Renal cortical epithelial cell (primary cell): ENCODE data around the gene ZBTB3. TPM values are rescaled to one million over a fixed set of nuclear protein-coding genes. Genes with fewer than 3 reads are reported as not detected.
"Not testable (repeated sequence)": the region's sequence is repeated elsewhere in the genome, so short reads cannot be mapped to it uniquely, and the experiment has no call there.

Source experiments
- DNase-seq: peaks from one replicate; pipeline ENCODE4 v3.0.0-alpha.2; 2011; ENCODE audit warnings: low read depth
- total RNA-seq: library from RNA; depleted of rRNA; stranded (reverse); fragments of >200 nt; gene quantifications from 2 replicates; pipeline ENCODE4 v1.2.3, GENCODE V29; 2014

Gene ZBTB3
- total RNA-seq, 1 donor from 2014 or later: 8.7 TPM

- no peak for DNase-seq
Observed at GRCh38 chr11:62716206-62716605, 37.8 kb downstream of the ZBTB3 start.

- DNase-seq: no peak
Observed at GRCh38 chr11:62715150-62716130, 38.5 kb downstream of the ZBTB3 start.

GRCh38 chr11:62713343-62713742, 40.6 kb downstream of the ZBTB3 start:
- peak; percentile 76 for DNase-seq

- no peak for DNase-seq
Observed at GRCh38 chr11:62712861-62713260, 41.1 kb downstream of the ZBTB3 start.

DNA sequence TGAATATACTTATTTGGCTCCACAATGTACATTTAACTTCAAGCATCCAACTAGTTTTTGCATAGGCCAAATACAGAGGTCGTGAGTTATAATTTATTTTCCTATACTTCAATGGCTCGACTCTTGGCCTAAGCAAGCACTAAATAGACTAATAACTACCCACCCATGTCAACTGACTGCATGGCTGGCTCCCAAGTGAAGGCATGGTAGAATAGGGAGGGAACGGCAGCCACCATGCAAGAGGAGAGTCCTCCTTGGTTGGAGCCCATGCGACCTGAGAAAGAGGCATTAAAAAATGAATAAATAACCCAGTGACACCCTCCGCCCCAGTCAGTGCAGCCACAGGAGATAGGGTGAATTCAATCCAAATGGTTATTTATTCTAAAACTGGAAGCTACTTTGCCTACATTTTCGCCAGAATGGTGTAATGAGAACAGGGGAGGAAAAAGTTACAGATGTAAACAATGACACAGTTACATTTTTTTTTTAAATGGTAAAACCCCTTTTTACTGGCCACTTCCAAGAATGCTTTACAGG, 41.6 kb downstream of the ZBTB3 start:
- no peak for DNase-seq

- DNase-seq: no peak
Observed at GRCh38 chr11:62710001-62710345, 44.0 kb downstream of the ZBTB3 start.

GRCh38 chr11:62709247-62710000, 44.5 kb downstream of the ZBTB3 start:
- DNase-seq: peak; percentile 95

DNA sequence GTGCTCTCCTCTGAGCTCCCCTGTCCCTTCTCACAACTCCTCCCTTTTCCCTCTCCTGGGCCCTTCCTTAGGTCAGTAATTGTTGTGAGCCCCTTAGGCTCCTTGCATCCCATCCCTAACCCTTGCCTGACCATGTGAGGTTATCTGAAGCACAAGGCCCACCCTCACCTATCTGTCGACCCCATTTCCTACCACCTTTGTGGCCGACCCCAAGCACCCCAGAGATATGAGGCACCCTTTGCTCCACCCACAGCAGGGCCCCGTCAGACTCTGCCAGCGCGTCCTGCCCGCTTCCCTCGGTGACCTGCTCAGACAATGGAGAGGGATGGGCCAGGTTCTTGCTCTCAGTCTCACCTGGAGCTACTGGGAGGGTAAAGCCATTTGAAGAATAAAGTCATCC, 45.2 kb downstream of the ZBTB3 start:
- DNase-seq: no peak

DNA sequence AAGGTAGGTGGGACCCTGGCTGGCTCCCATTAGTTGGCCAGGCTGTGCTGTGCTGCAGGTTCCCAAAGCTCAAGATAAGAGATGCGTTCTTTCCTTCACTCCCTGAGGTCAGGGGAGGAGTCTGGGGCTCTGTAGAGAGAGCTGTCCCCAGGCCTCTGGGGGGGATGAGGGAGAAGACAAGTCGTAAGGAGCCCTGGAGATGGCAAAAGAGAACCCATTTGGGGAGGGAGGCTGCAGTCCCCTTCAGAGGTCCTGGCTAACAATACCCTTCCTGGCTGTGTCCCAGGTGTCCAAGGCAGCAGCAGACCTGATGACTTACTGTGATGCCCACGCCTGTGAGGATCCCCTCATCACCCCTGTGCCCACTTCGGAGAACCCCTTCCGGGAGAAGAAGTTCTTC, 45.6 kb downstream of the ZBTB3 start:
- DNase-seq: no peak

GRCh38 chr11:62707277-62707861, 46.6 kb downstream of the ZBTB3 start, which contains the start of the genes BSCL2 and GNG3:
TSS of gene BSCL2 (minus strand) at chr11:62707424. CDS start at chr11:62707195, 229 bp downstream.
TSS of gene GNG3 (plus strand) at chr11:62707676. CDS start at chr11:62708296, 620 bp downstream.
- no peak for DNase-seq

DNA sequence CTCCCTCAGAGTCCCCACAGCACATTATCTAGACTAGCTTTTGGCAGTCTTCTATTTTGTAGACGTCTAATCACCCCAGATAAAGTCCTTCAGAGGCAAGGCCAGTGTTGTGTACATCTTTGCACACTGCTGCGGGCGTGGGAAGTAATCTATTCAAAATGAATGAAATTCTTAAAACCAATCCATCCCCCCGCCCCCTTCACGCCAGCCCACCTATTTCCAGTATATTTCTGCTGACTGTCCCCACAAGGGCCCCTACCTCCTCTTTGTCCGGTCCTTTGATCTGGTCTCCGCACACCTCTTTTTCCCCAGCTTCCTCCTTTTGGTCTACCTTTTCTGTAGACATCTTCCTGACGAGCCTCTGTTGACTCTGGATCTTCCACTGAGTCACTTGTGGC, 47.1 kb downstream of the ZBTB3 start:
- DNase-seq: no peak

DNA sequence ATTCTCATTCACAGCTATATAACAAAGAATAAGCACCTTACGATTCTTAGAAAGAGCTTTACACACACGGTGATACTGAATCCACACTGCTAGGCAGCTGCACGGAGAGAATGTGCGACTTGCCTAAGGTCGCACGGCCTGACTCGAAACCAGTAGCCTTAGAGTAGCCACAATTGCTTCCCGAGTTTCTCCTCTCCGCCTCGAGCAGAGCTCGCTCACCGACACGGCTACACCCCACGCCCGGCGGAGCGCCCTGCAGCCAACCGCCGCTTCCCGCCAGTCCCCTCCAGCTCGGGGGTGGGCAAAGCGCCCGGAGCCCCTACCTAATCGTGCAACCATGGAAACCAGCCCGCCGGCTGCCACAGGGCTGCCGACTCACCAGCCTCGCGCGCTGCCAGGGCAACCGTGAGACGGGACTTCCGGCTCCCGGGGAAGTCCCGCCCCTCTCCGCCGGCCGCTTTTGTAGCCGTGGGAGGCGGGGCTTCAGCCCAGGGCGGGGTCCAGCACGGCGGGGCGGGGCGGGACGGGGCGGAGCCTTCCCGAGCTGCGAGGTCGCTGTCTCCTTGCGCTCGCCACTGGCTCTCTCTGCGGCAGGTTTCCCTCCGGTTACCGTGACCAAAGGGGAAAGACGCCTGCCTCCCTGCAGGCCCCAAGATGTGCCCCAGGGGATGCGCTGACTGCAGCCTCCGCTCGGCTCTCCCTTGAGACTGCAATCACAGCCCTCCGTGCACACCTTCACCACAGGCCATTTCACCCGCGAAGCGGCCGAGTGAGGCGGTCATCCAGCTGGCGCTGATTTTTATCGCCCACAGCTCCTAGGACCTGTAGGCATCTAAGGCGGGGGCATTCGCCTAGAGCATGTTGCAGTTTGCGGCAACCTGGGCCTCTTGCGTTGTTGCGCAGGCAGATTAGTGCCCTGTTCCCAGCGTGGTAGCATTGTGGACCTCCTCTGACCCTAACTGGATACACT, 47.8 kb downstream of the ZBTB3 start:
- DNase-seq: peak; percentile 79

GRCh38 chr11:62705413-62705812, 48.5 kb downstream of the ZBTB3 start:
- no peak for DNase-seq

GRCh38 chr11:62703921-62704320, 50.0 kb downstream of the ZBTB3 start:
- not testable (repeated sequence) for DNase-seq

DNA sequence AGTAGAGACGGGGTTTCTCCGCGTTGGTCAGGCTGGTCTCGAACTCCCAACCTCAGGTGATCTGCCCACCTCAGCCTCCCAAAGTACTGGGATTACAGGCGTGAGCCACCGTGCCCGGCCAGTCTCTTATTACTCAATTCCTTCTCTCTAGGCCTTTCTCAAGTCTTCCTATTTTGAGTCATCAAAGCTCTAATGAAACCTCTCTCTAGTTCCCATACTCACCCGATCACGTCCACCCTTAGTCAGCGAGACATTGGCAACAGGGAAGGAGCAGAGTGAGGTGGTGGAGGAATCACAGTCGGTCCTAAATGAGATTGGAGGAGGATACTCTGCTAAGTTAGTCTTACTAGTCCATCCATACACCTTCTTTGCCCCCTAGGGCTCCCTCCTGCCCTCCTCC, 51.7 kb downstream of the ZBTB3 start:
- DNase-seq: no peak

Other genes with a start within 250 kb of the ZBTB3 start
- gene AHNAK, start 207.4 kb downstream of the ZBTB3 start, total RNA-seq: 409 and 1,601 TPM in 2 replicates
- gene EEF1G, start 180.3 kb downstream of the ZBTB3 start, total RNA-seq: 1,513 and 1,623 TPM in 2 replicates
- 5.9 and 12.7 TPM in 2 replicates for gene TUT1, start 162.6 kb downstream of the ZBTB3 start, total RNA-seq
- 121 and 212 TPM in 2 replicates for gene MTA2, start 152.3 kb downstream of the ZBTB3 start, total RNA-seq
- 14.9 and 29.7 TPM in 2 replicates for gene EML3, start 141.4 kb downstream of the ZBTB3 start, total RNA-seq
- 0.87 and 2.5 TPM in 2 replicates for gene ROM1, start 140.9 kb downstream of the ZBTB3 start, total RNA-seq
- gene B3GAT3, start 132.2 kb downstream of the ZBTB3 start, total RNA-seq: 37.2 and 39.6 TPM in 2 replicates
- 146 and 347 TPM in 2 replicates for gene GANAB, start 107.5 kb downstream of the ZBTB3 start, total RNA-seq
- gene INTS5, start 100.9 kb downstream of the ZBTB3 start, total RNA-seq: 28.1 and 33.8 TPM in 2 replicates
- gene C11orf98, start 89.0 kb downstream of the ZBTB3 start, total RNA-seq: 20.8 and 33.9 TPM in 2 replicates
- gene CSKMT, start 88.8 kb downstream of the ZBTB3 start, total RNA-seq: 3.6 and 13.5 TPM in 2 replicates
- gene UQCC3, start 82.5 kb downstream of the ZBTB3 start, total RNA-seq: 4.1 and 6.1 TPM in 2 replicates
- 3.9 and 5.0 TPM in 2 replicates for gene LBHD1, start 81.9 kb downstream of the ZBTB3 start, total RNA-seq
- gene UBXN1, start 75.1 kb downstream of the ZBTB3 start, total RNA-seq: 97.6 and 105 TPM in 2 replicates
- gene LRRN4CL, start 64.6 kb downstream of the ZBTB3 start, total RNA-seq: 0.17 and 0.25 TPM in 2 replicates
- gene BSCL2, start 46.7 kb downstream of the ZBTB3 start, total RNA-seq: 47.8 and 50.4 TPM in 2 replicates
- gene GNG3, start 46.5 kb downstream of the ZBTB3 start, total RNA-seq: not detected in 2 replicates
- 4.3 and 18.4 TPM in 2 replicates for gene HNRNPUL2, start 26.7 kb downstream of the ZBTB3 start, total RNA-seq
- gene TTC9C, start 25.7 kb downstream of the ZBTB3 start, total RNA-seq: 25.0 and 25.1 TPM in 2 replicates
- 46.0 and 78.3 TPM in 2 replicates for gene POLR2G, start 7.4 kb upstream of the ZBTB3 start, total RNA-seq
- 15.1 and 20.7 TPM in 2 replicates for gene TAF6L, start 17.2 kb upstream of the ZBTB3 start, total RNA-seq
- 26.6 and 46.4 TPM in 2 replicates for gene TMEM179B, start 33.2 kb upstream of the ZBTB3 start, total RNA-seq
- 15.1 and 29.3 TPM in 2 replicates for gene TMEM223, start 37.8 kb upstream of the ZBTB3 start, total RNA-seq
- gene NXF1, start 51.3 kb upstream of the ZBTB3 start, total RNA-seq: 7.6 and 50.3 TPM in 2 replicates
- 23.1 and 38.8 TPM in 2 replicates for gene STX5, start 77.9 kb upstream of the ZBTB3 start, total RNA-seq
- not detected in 2 replicates for gene TEX54, start 78.7 kb upstream of the ZBTB3 start, total RNA-seq
- 42.8 and 59.9 TPM in 2 replicates for gene WDR74, start 85.4 kb upstream of the ZBTB3 start, total RNA-seq
- 95.0 and 163 TPM in 2 replicates for gene SLC3A2, start 126.7 kb upstream of the ZBTB3 start, total RNA-seq
- gene CHRM1, start 167.2 kb upstream of the ZBTB3 start, total RNA-seq: not detected in 2 replicates
- not detected in 2 replicates for gene SLC22A6, start 230.8 kb upstream of the ZBTB3 start, total RNA-seq